Nephron (organoid): ENCODE results near the gene ABCB1.
A peak's percentile ranks its signal among the peaks of the same experiment; 100 is the strongest.

Experiments used
- H3K27ac Mint-ChIP-seq, 3 experiments: 2 replicates each; pipeline ENCODE4 v1.8.0; 2020; ENCODE audit warnings: mixed read lengths in 3 of 3, mild to moderate bottlenecking in 2 of 3, moderate library complexity in 1 of 3
- H3K27me3 Mint-ChIP-seq: 2 replicates; pipeline ENCODE4 v1.8.0; 2021; ENCODE audit warnings: low read depth, mild to moderate bottlenecking, moderate library complexity, mixed read lengths
- H3K36me3 Mint-ChIP-seq: 2 replicates; pipeline ENCODE4 v1.8.0; 2020; ENCODE audit warnings: low read depth, mixed read lengths
- H3K4me1 Mint-ChIP-seq: 2 replicates; pipeline ENCODE4 v1.8.0; 2020; ENCODE audit warnings: mixed read lengths
- H3K4me3 Mint-ChIP-seq, 3 experiments: 2 replicates each; pipeline ENCODE4 v1.8.0; 2020; ENCODE audit warnings: mild to moderate bottlenecking in 3 of 3, mixed read lengths in 3 of 3, moderate library complexity in 2 of 3
- H3K9me3 Mint-ChIP-seq: 2 replicates; pipeline ENCODE4 v1.8.0; 2020; ENCODE audit warnings: mixed read lengths
- CTCF ChIP-seq, 3 experiments: fragments of 200-600 bp; sonication (generic); IDR thresholded peaks; one replicate each; pipeline ENCODE4 v1.5.0; 2021; ENCODE audit warnings: antibody characterized with exemption in 3 of 3; ENCODE audit not compliant: unreplicated experiment in 3 of 3

ABCB1 gene

GRCh38 chr7:87604264-87604663 lies 3.6 kb upstream of the ABCB1 start:
- peaks cover 6% of the 10 kb centered on the region for H3K4me1 Mint-ChIP-seq
- H3K27ac Mint-ChIP-seq = no peak overlapping the region
- H3K4me3 Mint-ChIP-seq = no peak overlapping the region
- no peaks in the 10 kb centered on the region for H3K36me3 Mint-ChIP-seq
- H3K27me3 Mint-ChIP-seq = peaks cover 58% of the 10 kb centered on the region
- H3K9me3 Mint-ChIP-seq = no peaks in the 10 kb centered on the region
- TF ChIP-seq CTCF (IDR thresholded peaks at IDR 0.05; ENCODE audit: unreplicated experiment in 3 of 3) = no peak

- H3K4me1 Mint-ChIP-seq = peaks cover 6% of the 10 kb centered on the region
- H3K27me3 Mint-ChIP-seq = peaks cover 78% of the 10 kb centered on the region
- no peak for TF ChIP-seq CTCF (IDR thresholded peaks at IDR 0.05; ENCODE audit: unreplicated experiment in 3 of 3)
- no peak overlapping the region for H3K27ac Mint-ChIP-seq
- H3K4me3 Mint-ChIP-seq = peak overlapping the region; percentile 42 to 55 (median 45)
- H3K36me3 Mint-ChIP-seq = no peaks in the 10 kb centered on the region
- no peaks in the 10 kb centered on the region for H3K9me3 Mint-ChIP-seq
Measured at GRCh38 chr7:87599336-87599735, 1.3 kb downstream of the ABCB1 start.

- TF ChIP-seq CTCF (IDR thresholded peaks at IDR 0.05; ENCODE audit: unreplicated experiment in 3 of 3) = no peak
- no peaks in the 10 kb centered on the region for H3K36me3 Mint-ChIP-seq
- H3K27me3 Mint-ChIP-seq = peaks cover 69% of the 10 kb centered on the region
- peak overlapping the region in 1 of 3 experiments; percentile 65 for H3K4me3 Mint-ChIP-seq
- H3K4me1 Mint-ChIP-seq = peaks cover 6% of the 10 kb centered on the region
- no peaks in the 10 kb centered on the region for H3K9me3 Mint-ChIP-seq
- H3K27ac Mint-ChIP-seq = no peak overlapping the region
Measured at GRCh38 chr7:87598234-87599009, 2.3 kb downstream of the ABCB1 start.

- Mint-ChIP-seq H3K4me3 (no peak overlapping the region), H3K36me3 (no peaks in the 10 kb centered on the region), H3K27me3 (peaks cover 52% of the 10 kb centered on the region), H3K4me1 (peaks cover 6% of the 10 kb centered on the region), H3K27ac (no peak overlapping the region), H3K9me3 (no peaks in the 10 kb centered on the region)
- no peak for TF ChIP-seq CTCF (IDR thresholded peaks at IDR 0.05; ENCODE audit: unreplicated experiment in 3 of 3)
Measured at GRCh38 chr7:87596696-87597095, 4.0 kb downstream of the ABCB1 start.

- no peaks in the 10 kb centered on the region for H3K36me3 Mint-ChIP-seq
- no peak overlapping the region for H3K27ac Mint-ChIP-seq
- no peaks in the 10 kb centered on the region for H3K9me3 Mint-ChIP-seq
- H3K27me3 Mint-ChIP-seq = peaks cover 46% of the 10 kb centered on the region
- peaks cover 6% of the 10 kb centered on the region for H3K4me1 Mint-ChIP-seq
- H3K4me3 Mint-ChIP-seq = no peak overlapping the region
- no peak for TF ChIP-seq CTCF (IDR thresholded peaks at IDR 0.05; ENCODE audit: unreplicated experiment in 3 of 3)
Measured at GRCh38 chr7:87596136-87596535, 4.5 kb downstream of the ABCB1 start.

- H3K4me3 Mint-ChIP-seq = no peak overlapping the region
- peaks cover 13% of the 10 kb centered on the region for H3K27me3 Mint-ChIP-seq
- no peaks in the 10 kb centered on the region for H3K36me3 Mint-ChIP-seq
- H3K4me1 Mint-ChIP-seq = no peaks in the 10 kb centered on the region
- TF ChIP-seq CTCF (IDR thresholded peaks at IDR 0.05; ENCODE audit: unreplicated experiment in 3 of 3) = no peak
- no peak overlapping the region for H3K27ac Mint-ChIP-seq
- no peaks in the 10 kb centered on the region for H3K9me3 Mint-ChIP-seq
Measured at GRCh38 chr7:87592300-87592699, 8.4 kb downstream of the ABCB1 start.
